Lower leg skin (tissue), 3 donors: Measurements from ENCODE around the gene GALM.

ENCODE experiments used
- POLR2A ChIP-seq, 2 donors: fragments of 450-650 bp; IDR thresholded peaks; one replicate each; pipeline ENCODE4 v1.6.1; 2016 to 2017; ENCODE audit warnings: antibody characterized with exemption in 2 of 2, mild to moderate bottlenecking in 1 of 2, moderate library complexity in 1 of 2
- TF ChIP-seq, protein P1 (sequence below), 3 donors: fragments of 450-650 bp; IDR thresholded peaks; one replicate each; pipeline ENCODE4 v1.5.1; 2016; ENCODE audit warnings: antibody characterized with exemption in 3 of 3, mild to moderate bottlenecking in 3 of 3, moderate library complexity in 2 of 3

DNA sequence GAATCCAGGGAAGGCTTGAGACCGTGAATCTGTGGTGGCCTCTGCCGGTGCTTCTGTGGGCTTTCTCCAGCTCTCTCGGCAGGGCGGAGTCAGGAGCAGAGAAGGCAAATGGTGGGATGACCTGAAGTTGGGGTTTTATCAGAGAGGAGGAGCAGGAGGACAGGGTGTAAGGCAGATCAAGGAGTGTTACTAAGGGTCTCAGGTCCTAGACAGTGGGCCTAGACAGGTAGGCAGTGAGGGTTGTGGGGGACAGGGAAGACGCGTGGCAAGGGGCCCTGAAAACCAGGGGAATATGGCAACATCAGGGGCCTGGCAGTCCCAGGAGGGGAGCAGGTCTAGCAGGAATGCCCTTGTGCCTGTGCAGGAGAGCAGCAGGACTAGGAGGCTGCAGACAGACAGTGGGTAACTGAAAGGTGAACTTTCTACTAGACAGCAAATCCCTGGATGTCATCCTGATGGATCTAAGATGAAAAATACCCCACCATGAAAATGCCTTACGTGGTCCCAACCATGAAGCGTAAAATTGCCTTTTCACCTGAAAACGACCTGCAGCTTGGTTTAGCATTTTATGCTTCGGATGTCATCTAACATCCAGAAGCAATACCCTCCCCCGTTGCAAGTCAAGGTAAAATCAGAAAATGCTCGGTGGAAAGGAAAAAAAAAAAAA is 43.1 kb downstream of the GALM start:
- TF ChIP-seq, protein P1, sequence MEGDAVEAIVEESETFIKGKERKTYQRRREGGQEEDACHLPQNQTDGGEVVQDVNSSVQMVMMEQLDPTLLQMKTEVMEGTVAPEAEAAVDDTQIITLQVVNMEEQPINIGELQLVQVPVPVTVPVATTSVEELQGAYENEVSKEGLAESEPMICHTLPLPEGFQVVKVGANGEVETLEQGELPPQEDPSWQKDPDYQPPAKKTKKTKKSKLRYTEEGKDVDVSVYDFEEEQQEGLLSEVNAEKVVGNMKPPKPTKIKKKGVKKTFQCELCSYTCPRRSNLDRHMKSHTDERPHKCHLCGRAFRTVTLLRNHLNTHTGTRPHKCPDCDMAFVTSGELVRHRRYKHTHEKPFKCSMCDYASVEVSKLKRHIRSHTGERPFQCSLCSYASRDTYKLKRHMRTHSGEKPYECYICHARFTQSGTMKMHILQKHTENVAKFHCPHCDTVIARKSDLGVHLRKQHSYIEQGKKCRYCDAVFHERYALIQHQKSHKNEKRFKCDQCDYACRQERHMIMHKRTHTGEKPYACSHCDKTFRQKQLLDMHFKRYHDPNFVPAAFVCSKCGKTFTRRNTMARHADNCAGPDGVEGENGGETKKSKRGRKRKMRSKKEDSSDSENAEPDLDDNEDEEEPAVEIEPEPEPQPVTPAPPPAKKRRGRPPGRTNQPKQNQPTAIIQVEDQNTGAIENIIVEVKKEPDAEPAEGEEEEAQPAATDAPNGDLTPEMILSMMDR (IDR thresholded peaks at IDR 0.05): no peak
- TF ChIP-seq POLR2A (IDR thresholded peaks at IDR 0.05): no peak
